Measurements from ENCODE around the gene FRMD5. TPM values are rescaled to one million over a fixed set of nuclear protein-coding genes. Genes with fewer than 3 reads are reported as not detected.
"Not testable (repeated sequence)": the region's sequence is repeated elsewhere in the genome, so short reads cannot be mapped to it uniquely, and the experiment has no call there.

The FRMD5 gene
- total RNA-seq, 4 donors from 2014 or later: 0.24 to 0.94 (median 0.67) TPM; not detected in 1

GRCh38 chr15:43829951-43830540 lies 365.0 kb downstream of the FRMD5 start:
- 95 to 96% methylated on average over 9 of the region's 9 CpGs for WGBS, 2 donors
- H3K9me3 ChIP-seq; DNase-seq; H3K36me3 ChIP-seq; H3K4me3 ChIP-seq (replicated peaks in 1 of 3); H3K27me3 ChIP-seq; H3K27ac ChIP-seq; intact Hi-C loops (cut with DNase I): not testable (repeated sequence)
- peaks cover 8 to 11% of the 10 kb centered on the region in 2 donors for H3K4me1 ChIP-seq

DNA sequence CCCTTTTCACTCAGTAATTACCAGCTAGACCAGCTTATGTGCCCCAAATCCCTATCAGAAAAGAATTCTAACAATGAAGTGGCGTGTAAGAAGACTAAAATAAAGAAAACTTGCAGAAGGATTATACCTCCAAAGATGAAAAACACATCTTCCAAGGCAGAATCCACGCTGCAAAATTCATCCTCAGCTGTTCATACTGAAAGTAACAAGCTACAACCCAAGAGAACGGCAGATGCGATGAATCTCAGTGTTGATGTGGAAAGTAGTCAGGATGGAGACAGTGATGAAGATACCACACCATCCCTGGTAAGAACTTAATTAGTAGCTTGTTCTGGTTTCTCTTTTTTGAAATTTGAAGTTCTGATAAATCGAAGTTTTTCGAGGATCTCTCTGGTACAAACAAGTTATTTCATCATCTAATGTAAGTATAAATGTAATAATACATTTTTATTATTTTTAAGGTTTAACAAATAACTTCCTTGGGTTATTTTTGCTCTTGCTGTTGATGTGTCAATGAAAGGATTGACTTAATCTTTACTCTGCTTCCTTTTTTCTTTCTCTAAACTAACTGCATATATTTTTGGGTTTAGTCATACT lies 366.9 kb downstream of the FRMD5 start:
- TF ChIP-seq, protein P1, sequence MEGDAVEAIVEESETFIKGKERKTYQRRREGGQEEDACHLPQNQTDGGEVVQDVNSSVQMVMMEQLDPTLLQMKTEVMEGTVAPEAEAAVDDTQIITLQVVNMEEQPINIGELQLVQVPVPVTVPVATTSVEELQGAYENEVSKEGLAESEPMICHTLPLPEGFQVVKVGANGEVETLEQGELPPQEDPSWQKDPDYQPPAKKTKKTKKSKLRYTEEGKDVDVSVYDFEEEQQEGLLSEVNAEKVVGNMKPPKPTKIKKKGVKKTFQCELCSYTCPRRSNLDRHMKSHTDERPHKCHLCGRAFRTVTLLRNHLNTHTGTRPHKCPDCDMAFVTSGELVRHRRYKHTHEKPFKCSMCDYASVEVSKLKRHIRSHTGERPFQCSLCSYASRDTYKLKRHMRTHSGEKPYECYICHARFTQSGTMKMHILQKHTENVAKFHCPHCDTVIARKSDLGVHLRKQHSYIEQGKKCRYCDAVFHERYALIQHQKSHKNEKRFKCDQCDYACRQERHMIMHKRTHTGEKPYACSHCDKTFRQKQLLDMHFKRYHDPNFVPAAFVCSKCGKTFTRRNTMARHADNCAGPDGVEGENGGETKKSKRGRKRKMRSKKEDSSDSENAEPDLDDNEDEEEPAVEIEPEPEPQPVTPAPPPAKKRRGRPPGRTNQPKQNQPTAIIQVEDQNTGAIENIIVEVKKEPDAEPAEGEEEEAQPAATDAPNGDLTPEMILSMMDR (IDR thresholded peaks at IDR 0.05): no peak
- TF ChIP-seq POLR2A (IDR thresholded peaks at IDR 0.05): no peak
- Histone ChIP-seq H3K27ac (no peak overlapping the region), H3K4me1 (peaks cover 16 to 18% of the 10 kb centered on the region in 2 donors), H3K27me3 (no peaks in the 10 kb centered on the region), H3K36me3 (no peaks in the 10 kb centered on the region), H3K9me3 (no peaks in the 10 kb centered on the region), H3K4me3 (replicated peaks in 1 of 3) (no peak overlapping the region)
- intact Hi-C loops (cut with DNase I): no loop called here
- WGBS, 2 donors: 70% methylated on average over 6 of the region's 6 CpGs
- no peak for DNase-seq

DNA sequence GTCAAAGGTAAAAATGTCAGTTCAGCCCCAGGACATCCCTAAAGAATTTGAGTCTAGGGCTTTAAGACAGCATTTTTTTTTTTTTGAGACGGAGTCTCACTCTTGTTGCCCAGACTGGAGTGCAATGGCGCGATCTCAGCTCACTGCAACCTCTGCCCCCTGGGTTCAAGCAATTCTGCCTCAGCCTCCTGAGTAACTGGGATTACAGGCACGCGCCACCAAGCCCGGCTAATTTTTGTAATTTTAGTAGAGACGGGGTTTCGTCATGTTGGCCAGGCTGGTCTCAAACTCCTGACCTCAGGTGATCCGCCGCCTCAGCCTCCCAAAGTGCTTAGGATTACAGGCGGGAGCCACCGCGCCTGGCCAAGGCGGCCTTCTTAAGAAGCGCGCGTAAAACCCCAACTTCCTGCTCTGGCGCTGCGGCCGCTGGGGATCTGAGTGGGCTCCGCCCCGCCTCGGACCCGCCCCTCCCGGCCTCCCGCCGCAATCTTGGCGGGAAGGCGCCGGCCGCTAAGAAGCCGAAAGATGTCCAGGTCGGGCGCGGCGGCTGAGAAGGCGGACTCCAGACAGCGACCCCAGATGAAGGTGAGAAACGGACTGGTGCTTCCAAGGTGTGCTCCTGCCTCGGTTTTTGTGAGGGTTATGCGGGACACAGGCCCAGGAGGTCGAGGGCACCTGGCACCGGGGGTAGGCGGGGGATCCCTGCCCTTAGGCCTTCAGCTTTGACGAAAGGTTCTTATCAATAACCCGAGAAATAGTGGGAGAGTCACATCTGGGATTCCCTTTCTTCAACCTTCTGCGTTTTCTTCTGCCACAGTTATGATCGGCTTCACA lies 368.3 kb downstream of the FRMD5 start, which contains the start of gene WDR76:
WDR76 (plus strand) TSS at position 495 of the 834 bp plus-strand sequence; CDS start at position 526, 31 bp downstream.
- intact Hi-C loops (cut with DNase I): no loop called here
- H3K27ac ChIP-seq: peak within 1 kb of the TSS; percentile 8 to 29 (median 22)
- peaks cover 16 to 29% of the 10 kb centered on the region in 2 donors for H3K4me1 ChIP-seq
- peak; percentile 77 to 78 for DNase-seq
- 8 to 12% methylated on average over 33 to 42 of the region's 48 CpGs for WGBS, 2 donors
- no peaks in the 10 kb centered on the region for H3K9me3 ChIP-seq
- no peaks in the 10 kb centered on the region for H3K27me3 ChIP-seq
- peak in 1 of 2 donors; percentile 37 for TF ChIP-seq POLR2A (IDR thresholded peaks at IDR 0.05)
- TF ChIP-seq, protein P1 (IDR thresholded peaks at IDR 0.05): no peak
- H3K36me3 ChIP-seq: no peaks in the 10 kb centered on the region
- H3K4me3 ChIP-seq (replicated peaks in 1 of 3): peak within 1 kb of the TSS in 2 of 3 donors; percentile 32 to 38

DNA sequence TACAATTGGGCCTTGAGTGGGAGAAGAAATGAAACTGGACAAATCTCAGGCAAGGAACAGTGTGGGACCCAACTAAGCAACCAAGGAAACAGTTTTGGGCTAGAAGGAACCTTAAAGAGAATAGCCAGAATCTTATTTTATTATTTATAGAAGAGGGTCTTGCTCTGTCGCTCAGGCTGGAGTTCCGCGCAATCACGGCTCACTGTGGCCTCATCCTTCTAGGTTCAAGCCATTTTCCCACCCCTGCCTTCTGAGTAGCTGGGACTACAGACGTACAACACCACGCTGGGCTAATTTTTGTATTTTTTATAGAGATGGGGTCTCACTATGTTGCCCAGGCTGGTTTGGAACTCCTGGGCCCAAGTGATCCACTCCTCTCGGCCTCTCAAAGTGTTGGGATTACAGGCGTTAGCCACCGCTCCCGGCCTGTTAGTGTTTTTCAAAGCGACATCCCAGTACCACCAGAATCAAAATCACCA lies 369.0 kb downstream of the FRMD5 start:
- intact Hi-C loops (cut with DNase I): no loop called here
- no peak for DNase-seq
- Histone ChIP-seq H3K9me3 (no peaks in the 10 kb centered on the region), H3K27me3 (no peaks in the 10 kb centered on the region), H3K4me3 (replicated peaks in 1 of 3) (no peak overlapping the region), H3K36me3 (no peaks in the 10 kb centered on the region), H3K27ac (peak overlapping the region in 2 of 3 donors; percentile 8 to 29), H3K4me1 (peaks cover 16 to 29% of the 10 kb centered on the region in 2 donors)
- WGBS, 2 donors: 95% methylated on average over 11 of the region's 11 CpGs
- TF ChIP-seq POLR2A (IDR thresholded peaks at IDR 0.05): no peak
- TF ChIP-seq, protein P1 (IDR thresholded peaks at IDR 0.05): no peak

DNA sequence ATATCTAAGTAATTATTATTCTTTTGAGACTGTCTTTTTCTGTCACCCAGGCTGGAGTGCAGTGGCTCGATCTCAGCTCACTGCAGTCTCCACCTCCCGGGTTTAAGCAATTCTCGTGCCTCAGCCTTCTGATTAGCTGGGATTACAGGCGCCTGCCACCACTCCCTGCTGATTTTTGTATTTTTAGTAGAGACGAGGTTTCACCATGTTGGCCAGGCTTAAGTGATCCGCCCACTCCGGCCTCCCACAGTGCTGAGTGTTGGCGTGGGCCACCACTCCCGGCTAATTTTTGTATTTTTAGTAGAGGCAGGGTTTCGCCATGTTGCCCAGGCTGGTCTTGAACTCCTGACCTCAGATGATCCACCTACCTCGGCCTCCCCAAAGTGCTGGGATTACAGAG lies 369.8 kb downstream of the FRMD5 start:
- intact Hi-C loops (cut with DNase I); H3K4me3 ChIP-seq (replicated peaks in 1 of 3); H3K9me3 ChIP-seq; H3K27ac ChIP-seq; H3K27me3 ChIP-seq; H3K36me3 ChIP-seq; DNase-seq: not testable (repeated sequence)
- H3K4me1 ChIP-seq: peaks cover 16 to 29% of the 10 kb centered on the region in 2 donors
- WGBS, 2 donors: 95 to 96% methylated on average over 11 of the region's 11 CpGs
